GM12878 (cell line): ENCODE results near the gene AIFM3. TPM values are rescaled to one million over a fixed set of nuclear protein-coding genes. Genes with fewer than 3 reads are reported as not detected.
"Not testable (repeated sequence)": the region's sequence is repeated elsewhere in the genome, so short reads cannot be mapped to it uniquely, and the experiment has no call there.

Source experiments
- ATAC-seq: fragments of 200-7000 bp; cut with Tn5 transposase; 3 replicates; pipeline ENCODE4 v1.9.1; 2020; ENCODE audit warnings: mild to moderate bottlenecking, moderate library complexity
- BruUV-seq: library from RNA; stranded (reverse); fragments of 400-500 nt; replicated peaks from 2 replicates; lab custom pipeline; 2021; lab: Mats Ljungman, UMichigan
- CTCF ChIA-PET: fragments of 300-600 bp; sonication (Branson Sonifier 250); formaldehyde crosslinking; extraction: SDS; loops from one replicate; lab custom pipeline; 2021; ENCODE audit warnings: inconsistent platforms; lab: Yijun Ruan, JAX
- POLR2A ChIA-PET: fragments of 350-600 bp; formaldehyde crosslinking; extraction: SDS; loops from one replicate; lab custom pipeline; 2021; ENCODE audit warnings: inconsistent platforms; lab: Charles Lee
- RAD21 ChIA-PET: fragments of 300-600 bp; sonication (Branson Sonifier 250); formaldehyde crosslinking; loops from one replicate; lab custom pipeline; 2023; ENCODE audit warnings: antibody characterized with exemption; ENCODE audit not compliant: unreplicated experiment; lab: Charles Lee
- SMC1A ChIA-PET: fragments of 300-600 bp; sonication (Branson Sonifier 250); formaldehyde crosslinking; loops from one replicate; lab custom pipeline; 2023; ENCODE audit not compliant: unreplicated experiment, uncharacterized antibody; lab: Charles Lee
- DNase-seq: peaks from one replicate; pipeline ENCODE4 v3.0.0-alpha.2; 2011; ENCODE audit warnings: low read depth, low spot score
- FAIRE-seq: peaks from 3 replicates; lab custom pipeline; 2011; peaks lifted over from hg19 to GRCh38; lab: Jason Lieb, UNC
- H2AFZ ChIP-seq: 2 replicates; pipeline ENCODE4 v1.6.0; 2011; ENCODE audit warnings: low read depth, low read length, control low read depth; ENCODE audit not compliant: control insufficient read depth
- H3K27ac ChIP-seq: 2 replicates; pipeline ENCODE4 v1.5.1; 2011; ENCODE audit warnings: control low read depth; ENCODE audit not compliant: control insufficient read depth, insufficient read depth
- H3K27me3 ChIP-seq, 2 experiments: replicated peaks in 1 of 2; 2 replicates each; pipeline versions ENCODE4 v1.6.0 to v1.6.1; 2011; ENCODE audit warnings: low read length in 1 of 2; ENCODE audit not compliant: control insufficient read depth in 2 of 2, insufficient read depth in 2 of 2
- H3K36me3 ChIP-seq, 2 experiments: 2 replicates each; pipeline ENCODE4 v1.5.1; 2011; ENCODE audit warnings: low read length in 1 of 2; ENCODE audit not compliant: control insufficient read depth in 2 of 2, insufficient read depth in 2 of 2
- H3K4me1 ChIP-seq: 2 replicates; pipeline ENCODE4 v1.6.1; 2011; ENCODE audit warnings: mild to moderate bottlenecking, low read length, moderate library complexity, mixed read lengths; ENCODE audit not compliant: control insufficient read depth, insufficient read depth
- H3K4me2 ChIP-seq: 2 replicates; pipeline ENCODE4 v1.6.0; 2011; ENCODE audit warnings: control low read depth; ENCODE audit not compliant: control insufficient read depth, insufficient read depth
- H3K4me3 ChIP-seq: fragments of 200-600 bp; sonication (generic); 2 replicates; pipeline ENCODE4 v1.5.1; 2016
- H3K79me2 ChIP-seq: 2 replicates; pipeline ENCODE4 v1.6.0; 2011; ENCODE audit warnings: low read length; ENCODE audit not compliant: control insufficient read depth, insufficient read depth
- H3K9ac ChIP-seq: 2 replicates; pipeline ENCODE4 v1.8.0; 2011; ENCODE audit warnings: low read length, control low read depth, mixed read lengths; ENCODE audit not compliant: control insufficient read depth, insufficient read depth
- H3K9me3 ChIP-seq: replicated peaks from 3 replicates; pipeline ENCODE4 v1.5.1; 2011; ENCODE audit warnings: mild to moderate bottlenecking, low read length; ENCODE audit not compliant: control insufficient read depth, insufficient read depth
- H4K20me1 ChIP-seq: 2 replicates; pipeline ENCODE4 v1.6.0; 2011; ENCODE audit not compliant: control insufficient read depth, insufficient read depth
- WGBS: methylation state at CpG from one replicate; pipeline ENCODE4 v1.1.6; 2016; ENCODE audit warnings: low lambda C conversion rate; ENCODE audit not compliant: insufficient replicate concordance, insufficient coverage; ENCODE audit errors: missing lambda C conversion rate; 5-methylcytosine and 5-hydroxymethylcytosine counted together
- in situ Hi-C: fragments of 300-500 bp; cut with MboI; formaldehyde crosslinking; loops from 9 replicates; pipeline ENCODE4 v1.14.3; 2018; ENCODE audit warnings: mixed read lengths
- intact Hi-C: fragments of 100-400 bp; cut with micrococcal nuclease; formaldehyde crosslinking; loops from one replicate; pipeline ENCODE4 v1.14.2; 2022; ENCODE audit not compliant: unreplicated experiment
- polyA plus RNA-seq, 11 experiments: library from polyadenylated mRNA; depleted of rRNA in 4 of 11; unstranded in 6 of 11; stranded (reverse) in 5 of 11; fragments of >200 nt; fragmentation: Nextera tagmentation in 4 of 11; fragmentation: Illumina TruSeq in 1 of 11; extraction: Ambion mirVana in 4 of 11; extraction: Trizol in 1 of 11; gene quantifications; 1 replicate in 1 of 11; 2 replicates in 10 of 11; pipeline versions ENCODE4 v1.2.1 to v1.2.3, GENCODE V29; 2011 to 2016; ENCODE audit warnings: inconsistent platforms in 2 of 11, missing spikeins in 2 of 11, low read depth in 1 of 11
- total RNA-seq, 4 experiments: library from RNA; depleted of rRNA in 3 of 4; stranded (reverse); fragments of >200 nt in 3 of 4; fragmentation: Illumina TruSeq in 1 of 4; extraction: Trizol in 1 of 4; gene quantifications; 2 replicates each; pipeline versions ENCODE4 v1.2.1 to v1.2.3, GENCODE V29; 2013 to 2021
- TF ChIP-seq, protein P1 (sequence below): IDR thresholded peaks from 2 replicates; pipeline ENCODE4 v1.6.1; 2012; ENCODE audit warnings: low read depth, low read length, improper control_type of control experiment

Gene AIFM3
- total and polyA plus RNA-seq, 10 of the 15 experiments (the other 5 are each of a cell fraction or from before 2014, with no cell fraction given) = 0.06 to 0.34 (median 0.21) TPM; not detected in 6

DNA sequence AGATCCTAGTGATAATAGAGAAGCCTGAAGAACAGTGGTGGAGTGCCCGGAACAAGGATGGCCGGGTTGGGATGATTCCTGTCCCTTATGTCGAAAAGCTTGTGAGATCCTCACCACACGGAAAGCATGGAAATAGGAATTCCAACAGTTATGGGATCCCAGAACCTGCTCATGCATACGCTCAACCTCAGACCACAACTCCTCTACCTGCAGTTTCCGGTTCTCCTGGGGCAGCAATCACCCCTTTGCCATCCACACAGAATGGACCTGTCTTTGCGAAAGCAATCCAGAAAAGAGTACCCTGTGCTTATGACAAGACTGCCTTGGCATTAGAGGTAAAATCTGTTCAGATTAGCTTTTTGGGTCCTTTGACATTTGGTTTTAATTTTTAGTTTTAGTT is 33.1 kb upstream of the AIFM3 start (continued):
- TF ChIP-seq, protein P1, sequence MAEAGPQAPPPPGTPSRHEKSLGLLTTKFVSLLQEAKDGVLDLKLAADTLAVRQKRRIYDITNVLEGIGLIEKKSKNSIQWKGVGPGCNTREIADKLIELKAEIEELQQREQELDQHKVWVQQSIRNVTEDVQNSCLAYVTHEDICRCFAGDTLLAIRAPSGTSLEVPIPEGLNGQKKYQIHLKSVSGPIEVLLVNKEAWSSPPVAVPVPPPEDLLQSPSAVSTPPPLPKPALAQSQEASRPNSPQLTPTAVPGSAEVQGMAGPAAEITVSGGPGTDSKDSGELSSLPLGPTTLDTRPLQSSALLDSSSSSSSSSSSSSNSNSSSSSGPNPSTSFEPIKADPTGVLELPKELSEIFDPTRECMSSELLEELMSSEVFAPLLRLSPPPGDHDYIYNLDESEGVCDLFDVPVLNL = no peak
- TF ChIP-seq, all 136 proteins: peak for 0

DNA sequence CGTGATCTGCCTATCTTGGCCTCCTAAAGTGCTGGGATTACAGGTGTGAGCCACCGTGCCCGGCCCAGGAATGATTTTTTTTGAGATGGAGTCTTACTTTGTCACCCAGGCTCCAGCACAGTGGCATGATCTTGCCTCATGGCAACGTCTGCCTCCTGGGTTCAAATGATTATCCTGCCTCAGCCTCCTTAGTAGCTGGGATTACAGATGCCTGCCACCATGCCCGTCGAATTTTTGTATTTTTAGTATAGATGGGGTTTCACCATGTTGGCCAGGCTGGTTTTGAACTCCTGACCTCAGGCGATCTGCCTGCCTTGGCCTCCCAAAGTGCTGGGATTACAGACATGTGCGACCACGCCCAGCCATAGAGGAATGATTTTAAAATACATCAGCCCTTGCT is 32.0 kb upstream of the AIFM3 start:
- FAIRE-seq = not testable (repeated sequence)
- peaks cover 15 to 30% of the 10 kb centered on the region in 2 experiments for H3K36me3 ChIP-seq

DNA sequence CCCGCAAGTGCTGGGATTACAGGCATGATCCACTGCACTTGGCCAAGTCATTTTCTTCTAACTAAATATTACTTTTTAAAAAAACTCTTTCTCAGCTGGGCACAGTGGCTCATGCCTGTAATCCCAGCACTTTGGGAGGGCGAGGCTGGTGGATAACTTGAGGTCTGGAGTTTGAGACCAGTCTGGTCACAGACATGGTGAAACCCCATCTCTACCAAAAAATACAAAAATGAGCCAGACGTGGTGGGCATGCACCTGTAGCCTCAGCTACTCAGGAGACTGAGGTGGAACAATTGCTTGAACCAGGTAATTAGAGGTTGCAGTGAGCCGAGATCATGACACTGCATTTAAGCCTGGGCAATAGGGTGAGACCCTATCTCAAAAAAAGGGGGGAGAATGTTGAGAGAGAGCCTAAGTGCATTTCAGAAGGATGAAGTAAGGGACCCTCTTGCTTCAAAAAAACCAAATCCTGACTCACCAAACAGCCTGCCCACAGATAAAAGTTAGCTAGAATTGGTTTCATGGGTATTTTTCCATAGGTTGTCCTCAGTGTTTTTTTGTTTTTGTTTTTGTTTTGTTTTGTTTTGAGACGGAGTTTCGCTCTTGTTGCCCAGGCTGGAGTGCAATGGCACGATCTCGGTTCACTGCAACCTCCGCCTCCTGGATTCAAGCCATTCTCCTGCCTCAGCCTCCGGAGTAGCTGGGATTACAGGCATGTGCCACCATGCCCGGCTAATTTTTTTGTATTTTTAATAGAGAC is 31.1 kb upstream of the AIFM3 start:
- RAD21 ChIA-PET, ATAC-seq, H3K4me3 ChIP-seq, BruUV-seq, H3K27me3 ChIP-seq, H3K4me2 ChIP-seq, SMC1A ChIA-PET, H2AFZ ChIP-seq, H3K27ac ChIP-seq, H3K4me1 ChIP-seq, DNase-seq, H3K9ac ChIP-seq, in situ Hi-C loops, FAIRE-seq, H3K9me3 ChIP-seq, intact Hi-C loops: not testable (repeated sequence)
- Histone ChIP-seq H3K36me3 (peaks cover 15 to 33% of the 10 kb centered on the region in 2 experiments), H3K79me2 (peaks cover 79% of the 10 kb centered on the region), H4K20me1 (peaks cover 15% of the 10 kb centered on the region)
- ChIA-PET POLR2A (interaction anchor here (0.9 kb wide), 1 partner anchor 11 kb away, joined by 6 read pairs; no protein-coding TSS in a partner anchor), CTCF (interaction anchor here (1.2 to 1.3 kb wide), 2 partner anchors 21 to 50 kb away, joined by 3 read pairs; no protein-coding TSS in a partner anchor)
- 79% methylated on average over 11 of the region's 11 CpGs for WGBS

More for the DNA sequence above, 32.0 kb upstream of the AIFM3 start:
- POLR2A ChIA-PET = interaction anchor here (0.7 kb wide), 1 partner anchor 425 kb away, joined by 6 read pairs; no protein-coding TSS in a partner anchor
- H3K4me2 ChIP-seq, H3K9ac ChIP-seq, DNase-seq, ATAC-seq, H2AFZ ChIP-seq, CTCF ChIA-PET, BruUV-seq, intact Hi-C loops, H3K27me3 ChIP-seq, H3K4me1 ChIP-seq, RAD21 ChIA-PET, H3K9me3 ChIP-seq, H3K4me3 ChIP-seq, in situ Hi-C loops, H3K27ac ChIP-seq, SMC1A ChIA-PET: not testable (repeated sequence)
- peaks cover 77% of the 10 kb centered on the region for H3K79me2 ChIP-seq
- peaks cover 10% of the 10 kb centered on the region; the same call in 1 of the 2 replicates for H4K20me1 ChIP-seq
- 84% methylated on average over 9 of the region's 9 CpGs for WGBS
